ENCODE data around the gene ZNF469.
A peak's percentile ranks its signal among the peaks of the same experiment; 100 is the strongest.

ZNF469 gene

DNA sequence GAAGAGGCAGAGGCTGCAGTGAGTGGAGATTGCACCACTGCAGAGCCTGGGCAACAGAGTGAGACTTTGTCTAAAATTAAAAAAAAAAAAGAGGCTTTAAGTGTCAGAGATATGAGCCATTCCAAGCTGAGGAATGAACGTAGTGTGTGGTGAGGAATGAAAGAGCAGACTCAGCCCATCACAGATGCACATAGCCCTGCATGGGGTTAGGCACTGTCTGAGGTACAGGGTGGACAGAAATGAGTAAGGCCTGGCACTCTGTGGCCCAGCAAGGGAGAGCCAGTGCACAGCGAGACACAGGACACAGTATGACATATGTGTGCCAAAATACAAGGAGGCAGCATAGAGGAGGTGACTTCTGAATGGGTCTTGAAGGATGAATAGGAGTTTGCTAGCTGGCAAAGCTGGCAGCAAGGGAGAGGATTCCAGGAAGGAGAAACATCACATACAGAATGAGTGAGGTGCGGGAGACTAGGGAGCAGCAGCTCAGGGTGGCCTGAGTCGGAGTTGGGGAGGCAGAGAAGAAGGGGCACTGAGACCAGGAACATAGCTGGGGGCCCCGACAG lies 8.7 kb upstream of the ZNF469 start:
- DNase-seq (ENCODE audit: low read depth), result no peak
- no peak overlapping the region for H3K4me3 ChIP-seq (ENCODE audit: control insufficient read depth, low read depth, low read length)
- TF ChIP-seq, protein P1, sequence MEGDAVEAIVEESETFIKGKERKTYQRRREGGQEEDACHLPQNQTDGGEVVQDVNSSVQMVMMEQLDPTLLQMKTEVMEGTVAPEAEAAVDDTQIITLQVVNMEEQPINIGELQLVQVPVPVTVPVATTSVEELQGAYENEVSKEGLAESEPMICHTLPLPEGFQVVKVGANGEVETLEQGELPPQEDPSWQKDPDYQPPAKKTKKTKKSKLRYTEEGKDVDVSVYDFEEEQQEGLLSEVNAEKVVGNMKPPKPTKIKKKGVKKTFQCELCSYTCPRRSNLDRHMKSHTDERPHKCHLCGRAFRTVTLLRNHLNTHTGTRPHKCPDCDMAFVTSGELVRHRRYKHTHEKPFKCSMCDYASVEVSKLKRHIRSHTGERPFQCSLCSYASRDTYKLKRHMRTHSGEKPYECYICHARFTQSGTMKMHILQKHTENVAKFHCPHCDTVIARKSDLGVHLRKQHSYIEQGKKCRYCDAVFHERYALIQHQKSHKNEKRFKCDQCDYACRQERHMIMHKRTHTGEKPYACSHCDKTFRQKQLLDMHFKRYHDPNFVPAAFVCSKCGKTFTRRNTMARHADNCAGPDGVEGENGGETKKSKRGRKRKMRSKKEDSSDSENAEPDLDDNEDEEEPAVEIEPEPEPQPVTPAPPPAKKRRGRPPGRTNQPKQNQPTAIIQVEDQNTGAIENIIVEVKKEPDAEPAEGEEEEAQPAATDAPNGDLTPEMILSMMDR (conservative IDR thresholded peaks at IDR 0.05; ENCODE audit: control insufficient read depth, insufficient read depth, low read depth, low read length), result no peak

DNA sequence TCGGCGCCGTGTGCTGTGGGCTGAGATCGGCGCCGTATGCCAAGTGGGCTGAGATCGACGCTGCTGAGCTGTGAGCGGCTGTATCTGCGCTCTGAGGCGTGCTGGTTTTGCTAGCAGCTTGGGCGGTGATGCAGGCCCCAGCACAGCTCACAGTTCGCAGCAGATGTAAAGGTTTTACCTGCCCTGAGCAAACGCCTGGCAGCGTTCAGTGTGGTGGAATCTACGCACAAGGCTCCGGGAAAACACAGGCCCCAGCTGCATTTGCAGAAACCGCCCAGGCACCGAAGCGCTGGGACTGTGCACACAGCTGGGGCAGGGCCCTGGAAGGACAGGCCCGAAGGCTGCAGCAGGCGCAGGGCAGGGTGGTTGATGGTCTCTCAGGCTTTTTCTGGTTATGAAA lies 8.0 kb upstream of the ZNF469 start:
- no peak overlapping the region for H3K4me3 ChIP-seq (ENCODE audit: control insufficient read depth, low read depth, low read length)
- no peak for DNase-seq (ENCODE audit: low read depth)
- TF ChIP-seq, protein P1 (conservative IDR thresholded peaks at IDR 0.05; ENCODE audit: control insufficient read depth, insufficient read depth, low read depth, low read length), result no peak

DNA sequence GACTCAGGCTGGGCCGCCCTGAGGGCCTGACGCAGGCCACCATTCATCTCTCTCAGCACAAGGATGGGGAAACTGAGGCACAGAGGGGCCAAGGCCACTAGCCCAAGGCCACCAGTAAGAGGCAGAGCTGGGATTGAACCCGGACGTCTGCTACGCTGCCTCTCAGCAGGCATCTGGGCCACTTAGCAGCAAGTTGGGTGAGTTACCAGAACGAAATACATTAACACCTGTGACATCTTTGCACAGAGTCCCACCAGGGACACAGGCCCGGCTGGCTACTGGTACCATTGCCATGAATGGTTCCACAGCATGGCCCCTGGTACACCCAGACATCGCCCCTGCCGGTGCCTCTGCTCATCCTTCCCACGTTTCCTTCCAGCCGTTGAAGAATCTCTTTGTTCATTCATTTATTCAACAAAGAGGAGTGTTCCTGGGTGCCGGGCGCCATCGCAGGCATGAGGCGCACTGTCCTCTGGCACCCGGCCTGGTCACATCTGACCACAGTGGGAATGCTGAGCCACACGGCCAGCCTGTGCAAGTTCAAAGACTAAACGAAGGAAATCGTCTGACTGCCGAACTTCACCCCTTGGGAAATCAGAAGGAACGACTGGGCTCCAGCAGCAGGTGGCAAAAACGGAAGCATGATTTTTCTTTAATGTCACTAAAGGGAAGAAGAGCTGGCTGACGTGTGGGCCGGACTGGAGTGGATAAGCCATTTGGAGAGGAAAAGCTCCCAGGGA lies 7.4 kb upstream of the ZNF469 start:
- TF ChIP-seq, protein P1 (conservative IDR thresholded peaks at IDR 0.05; ENCODE audit: control insufficient read depth, insufficient read depth, low read depth, low read length), result no peak
- no peak overlapping the region for H3K4me3 ChIP-seq (ENCODE audit: control insufficient read depth, low read depth, low read length)
- DNase-seq (ENCODE audit: low read depth), result no peak

DNA sequence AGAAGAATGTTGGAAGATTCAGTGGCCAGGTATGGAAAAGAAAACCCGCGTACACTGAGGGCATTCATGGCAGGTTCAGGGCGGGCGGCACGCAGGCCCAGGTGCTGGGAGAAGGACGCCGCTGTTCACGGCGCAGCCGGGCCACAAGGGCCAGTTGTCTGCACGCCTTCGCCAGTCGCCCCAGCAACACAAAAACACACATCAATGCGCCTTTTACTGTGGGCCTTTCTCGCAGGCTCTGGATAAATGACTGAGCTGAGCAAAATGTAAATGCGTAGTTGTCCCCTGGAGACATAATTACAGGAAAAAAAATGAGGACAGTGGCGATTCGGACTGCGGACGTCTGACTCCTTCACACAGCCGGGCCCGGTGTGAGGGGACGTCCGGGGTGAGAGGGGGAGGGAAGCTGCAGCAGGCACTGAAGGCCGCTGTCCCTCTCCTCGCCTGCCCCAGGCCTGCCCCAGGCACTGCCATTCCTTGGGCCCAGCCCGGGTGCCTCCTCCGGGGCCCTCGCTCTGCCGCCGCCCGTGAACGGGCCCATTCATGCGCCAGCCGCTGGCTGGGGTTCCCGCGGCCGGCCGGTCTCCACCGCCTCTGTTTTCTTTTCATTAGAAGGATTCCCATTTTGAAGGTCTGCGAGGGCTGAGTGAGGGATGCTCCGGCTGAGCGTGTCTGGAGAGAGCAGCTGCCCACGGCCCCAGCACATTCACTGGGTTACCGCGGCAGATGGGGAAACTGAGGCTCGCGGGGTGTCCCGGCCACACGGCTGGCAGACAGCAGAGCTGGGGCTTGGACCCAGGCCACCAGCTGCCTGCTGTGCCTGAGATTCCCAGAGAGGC lies 6.5 kb upstream of the ZNF469 start:
- no peak for DNase-seq (ENCODE audit: low read depth)
- TF ChIP-seq, protein P1 (conservative IDR thresholded peaks at IDR 0.05; ENCODE audit: control insufficient read depth, insufficient read depth, low read depth, low read length), result no peak
- no peak overlapping the region for H3K4me3 ChIP-seq (ENCODE audit: control insufficient read depth, low read depth, low read length)

DNA sequence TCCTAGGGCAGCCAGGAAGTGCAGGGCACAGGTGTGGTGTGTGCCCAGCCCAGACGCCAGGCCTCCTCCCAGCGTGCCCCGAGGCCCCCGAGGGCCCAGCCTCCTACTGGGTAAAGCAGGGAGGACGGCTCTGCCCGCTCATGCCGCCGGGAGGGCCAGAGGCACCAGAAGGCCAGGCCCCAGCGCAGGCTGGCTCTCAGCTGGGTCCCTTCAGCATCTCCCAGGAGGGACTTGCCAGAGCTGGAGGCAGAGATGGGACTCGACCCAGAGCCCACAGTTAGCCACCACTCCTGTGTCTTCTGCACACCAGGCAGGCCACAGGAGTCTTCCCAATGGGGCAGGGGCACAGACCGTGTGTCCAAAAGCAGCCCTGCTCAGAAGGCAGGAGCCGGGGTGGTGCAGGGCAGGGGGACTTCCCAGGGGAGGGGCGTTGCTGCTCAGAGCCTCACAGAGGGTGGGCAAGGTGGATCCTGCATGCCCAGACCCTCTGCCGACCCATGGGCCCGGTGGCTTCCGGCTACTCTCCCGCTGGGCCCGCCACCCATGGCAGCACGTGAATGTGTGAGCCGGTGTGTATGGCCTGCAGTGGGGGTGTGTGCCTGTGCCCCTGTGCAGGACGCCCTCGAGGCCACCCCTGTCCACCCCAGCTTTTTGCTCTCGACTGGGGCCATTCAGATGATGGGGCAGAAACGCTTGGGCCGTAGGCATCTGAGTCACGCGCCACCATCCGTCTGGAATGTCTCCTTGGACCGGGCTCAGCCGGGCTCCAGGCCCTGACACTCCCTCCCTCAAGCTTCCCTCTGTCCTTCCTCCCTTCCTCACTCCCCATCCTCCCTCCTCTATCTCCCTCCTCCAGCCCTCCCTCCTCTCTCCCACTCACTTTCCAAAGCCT lies 5.7 kb upstream of the ZNF469 start:
- no peak overlapping the region for H3K4me3 ChIP-seq (ENCODE audit: control insufficient read depth, low read depth, low read length)
- TF ChIP-seq, protein P1 (conservative IDR thresholded peaks at IDR 0.05; ENCODE audit: control insufficient read depth, insufficient read depth, low read depth, low read length), result no peak
- DNase-seq (ENCODE audit: low read depth), result peak; percentile 29

DNA sequence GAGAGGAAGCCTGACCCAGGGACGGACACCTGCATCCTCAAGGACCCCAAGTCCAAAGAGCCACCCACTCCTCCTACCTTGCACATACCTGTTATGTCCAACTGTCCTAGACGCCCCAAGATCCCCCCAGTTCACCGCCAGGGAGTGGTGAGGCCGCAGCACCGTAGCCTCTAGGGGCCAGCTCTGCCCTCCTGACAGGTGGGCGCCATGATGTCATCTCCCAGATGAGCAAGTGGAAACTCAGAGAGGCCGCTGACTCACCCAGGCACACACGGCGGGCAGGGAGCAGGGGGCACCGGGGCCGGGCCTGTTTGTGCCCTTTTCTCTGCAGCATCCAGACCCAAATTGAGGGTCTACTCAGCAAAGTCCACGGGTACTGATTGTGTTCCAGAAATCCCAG lies 4.8 kb upstream of the ZNF469 start:
- H3K4me3 ChIP-seq (ENCODE audit: control insufficient read depth, low read depth, low read length), result no peak overlapping the region
- no peak for DNase-seq (ENCODE audit: low read depth)
- TF ChIP-seq, protein P1 (conservative IDR thresholded peaks at IDR 0.05; ENCODE audit: control insufficient read depth, insufficient read depth, low read depth, low read length), result no peak

Data from fibroblast of mammary gland (primary cell).